ENCODE measurements around the gene ANGPT4. TPM values are rescaled to one million over a fixed set of nuclear protein-coding genes. Genes with fewer than 3 reads are reported as not detected.

ANGPT4 gene
- total and polyA plus RNA-seq, 9 of the 15 experiments (the other 6 are each of a cell fraction or from before 2014, with no cell fraction given): not detected

DNA sequence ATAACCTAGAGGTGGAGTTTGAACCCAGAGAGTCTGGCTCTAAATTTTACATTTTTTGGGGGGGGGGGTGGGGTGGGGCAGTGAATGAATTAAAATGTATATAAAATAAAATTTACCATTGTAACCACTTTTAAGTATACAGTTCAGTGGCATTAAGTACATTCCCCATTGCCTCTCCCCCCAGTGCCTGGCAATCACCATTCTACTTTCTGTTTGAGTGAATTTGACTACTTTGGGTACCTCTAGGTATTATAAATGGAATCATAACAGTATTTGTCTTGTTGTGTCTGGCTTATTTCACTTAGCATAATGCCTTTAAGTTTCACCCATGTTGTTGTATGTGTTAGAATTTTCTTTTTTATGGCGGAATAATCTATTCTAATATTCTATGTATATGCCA is 79.9 kb downstream of the ANGPT4 start (continued):
- TF ChIP-seq PRPF4 (IDR thresholded peaks at IDR 0.05; ENCODE audit: insufficient read depth, low read depth, low read length, poor library complexity, severe bottlenecking) (no peak), ERF (CRISPR knock-in tag; IDR thresholded peaks at IDR 0.05) (no peak), ZNF79 (CRISPR knock-in tag; IDR thresholded peaks at IDR 0.05; ENCODE audit: low read depth) (no peak), NELFE (IDR thresholded peaks at IDR 0.05; ENCODE audit: insufficient read depth, insufficient read length) (no peak), NCOA1 (IDR thresholded peaks at IDR 0.05; ENCODE audit: low read depth) (no peak), ZNF57 (CRISPR knock-in tag; IDR thresholded peaks at IDR 0.05) (no peak)

DNA sequence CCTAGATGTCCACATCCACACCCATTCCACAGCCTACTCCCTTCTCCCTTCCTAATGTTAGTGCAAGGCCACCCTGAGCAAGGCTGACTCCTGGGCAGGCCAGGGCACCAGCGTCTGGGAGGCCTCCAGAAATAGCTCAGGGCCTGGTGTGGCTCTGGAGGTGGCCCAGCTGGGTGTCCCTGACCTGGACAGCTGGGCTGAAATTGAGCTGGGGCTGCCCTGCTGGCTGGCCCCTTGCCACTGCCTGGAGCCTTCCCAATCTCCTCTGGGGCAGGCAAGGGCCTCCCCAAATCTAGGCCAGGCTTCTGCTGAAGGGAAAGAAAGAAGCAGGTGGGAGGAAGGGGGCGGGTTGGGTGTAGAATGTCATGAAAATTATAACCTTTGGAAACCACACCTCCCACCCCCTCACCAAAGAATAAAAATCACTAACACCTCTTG is 80.5 kb downstream of the ANGPT4 start:
- H3K27me3 ChIP-seq (ENCODE audit: control insufficient read depth in 2 of 2, insufficient read depth in 2 of 2, low read length in 2 of 2): no peaks in the 10 kb centered on the region
- WGBS (ENCODE audit: insufficient coverage, low coverage, missing lambda C conversion rate): 11% methylated on average over 1 of the region's 2 CpGs
- peak overlapping the region; percentile 18; the same call in 1 of the 2 replicates for H3K4me3 ChIP-seq
- intact Hi-C loops (cut with micrococcal nuclease) (no loop called here), in situ Hi-C loops (cut with MboI) (no loop called here)
- H3K27ac ChIP-seq (ENCODE audit: extremely low read depth, low read depth, low read length): peak overlapping the region; percentile 58
- H3K9me1 ChIP-seq (ENCODE audit: control insufficient read depth, insufficient read depth, low read length): no peaks in the 10 kb centered on the region
- ChIA-PET CTCF (ENCODE audit: low intra/inter-chr PET ratio) (interaction anchor here (0.6 kb wide), 1 partner anchor 601 kb away, joined by 3 read pairs; no protein-coding TSS in a partner anchor), POLR2A (interaction anchor here (0.6 kb wide), 1 partner anchor 368 kb away, joined by 3 read pairs; no protein-coding TSS in a partner anchor)
- H2AFZ ChIP-seq (ENCODE audit: low read depth, low read length): no peak overlapping the region
- FAIRE-seq (peak; percentile 6), DNase-seq (ENCODE audit: extremely low read depth in 1 of 4, low spot score in 3 of 4) (peak in 2 of 4 experiments; percentile 27 to 59), ATAC-seq (no peak; the same call in 2 of the 3 replicates)
- no peaks in the 10 kb centered on the region for H3K9me3 ChIP-seq (replicated peaks; ENCODE audit: control insufficient read depth, insufficient read depth, low read depth, low read length)
- peak overlapping the region; percentile 80 for H3K4me2 ChIP-seq (ENCODE audit: insufficient read depth, low read length)
- BruUV-seq (replicated peaks): no TSS peak
- peaks cover 22 to 32% of the 10 kb centered on the region in 2 experiments for H3K4me1 ChIP-seq (replicated peaks in 1 of 2; ENCODE audit: control insufficient read depth in 2 of 2, insufficient read depth in 2 of 2, low read length in 2 of 2)
- H3K36me3 ChIP-seq (ENCODE audit: control insufficient read depth, insufficient read depth, low read length): peaks cover 3% of the 10 kb centered on the region; the same call in 1 of the 3 replicates
- peak overlapping the region; percentile 46 to 71; a peak in 2 of 4 replicates for H3K9ac ChIP-seq (ENCODE audit: insufficient read depth in 1 of 2, low read depth in 2 of 2, low read length in 2 of 2)
- peaks cover 63% of the 10 kb centered on the region for H3K79me2 ChIP-seq (ENCODE audit: control insufficient read depth, insufficient read depth, low read length)
- 0 out of 2 replicates have a peak, but pooled peaks cover 4% of the 10 kb centered on the region for H4K20me1 ChIP-seq (replicated peaks; ENCODE audit: control insufficient read depth, insufficient read depth, low read length)
- TF ChIP-seq KLF16 (IDR thresholded peaks at IDR 0.05) (no peak), NFIC (IDR thresholded peaks at IDR 0.05) (peak; percentile 64), TCF3 (CRISPR knock-in tag; IDR thresholded peaks at IDR 0.05) (peak; percentile 47), NR1H2 (CRISPR knock-in tag; IDR thresholded peaks at IDR 0.05) (0 out of 2 replicates have a peak, but pooled peaks have one; percentile 55), BDP1 (IDR thresholded peaks at IDR 0.05; ENCODE audit: insufficient read depth, insufficient read length) (no peak), MAFK (IDR thresholded peaks at IDR 0.05; ENCODE audit: low read length) (no peak), SAFB (IDR thresholded peaks at IDR 0.05; ENCODE audit: borderline replicate concordance, low read depth, low read length) (no peak), GATAD2B (IDR thresholded peaks at IDR 0.05; ENCODE audit: borderline replicate concordance) (no peak), CBFA2T2 (conservative IDR thresholded peaks at IDR 0.05) (peak; percentile 31), GATA2 (CRISPR knock-in tag; IDR thresholded peaks at IDR 0.05) (peak; percentile 65; the same call in 1 of the 2 replicates), MEF2A (IDR thresholded peaks at IDR 0.05; ENCODE audit: control insufficient read depth, low read depth, low read length) (0 out of 2 replicates have a peak, but pooled peaks have one; percentile 12), EGR1 (conservative IDR thresholded peaks at IDR 0.05) (peak; percentile 76), RBFOX2 (IDR thresholded peaks at IDR 0.05; ENCODE audit: low read depth, low read length) (no peak), CBFA2T3 (IDR thresholded peaks at IDR 0.05) (peak; percentile 56)
- TF ChIP-seq, protein P1, sequence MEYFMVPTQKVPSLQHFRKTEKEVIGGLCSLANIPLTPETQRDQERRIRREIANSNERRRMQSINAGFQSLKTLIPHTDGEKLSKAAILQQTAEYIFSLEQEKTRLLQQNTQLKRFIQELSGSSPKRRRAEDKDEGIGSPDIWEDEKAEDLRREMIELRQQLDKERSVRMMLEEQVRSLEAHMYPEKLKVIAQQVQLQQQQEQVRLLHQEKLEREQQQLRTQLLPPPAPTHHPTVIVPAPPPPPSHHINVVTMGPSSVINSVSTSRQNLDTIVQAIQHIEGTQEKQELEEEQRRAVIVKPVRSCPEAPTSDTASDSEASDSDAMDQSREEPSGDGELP (CRISPR knock-in tag; IDR thresholded peaks at IDR 0.05; ENCODE audit: borderline replicate concordance): peak; percentile 77; the same call in 1 of the 2 replicates
- TF ChIP-seq, protein P2, sequence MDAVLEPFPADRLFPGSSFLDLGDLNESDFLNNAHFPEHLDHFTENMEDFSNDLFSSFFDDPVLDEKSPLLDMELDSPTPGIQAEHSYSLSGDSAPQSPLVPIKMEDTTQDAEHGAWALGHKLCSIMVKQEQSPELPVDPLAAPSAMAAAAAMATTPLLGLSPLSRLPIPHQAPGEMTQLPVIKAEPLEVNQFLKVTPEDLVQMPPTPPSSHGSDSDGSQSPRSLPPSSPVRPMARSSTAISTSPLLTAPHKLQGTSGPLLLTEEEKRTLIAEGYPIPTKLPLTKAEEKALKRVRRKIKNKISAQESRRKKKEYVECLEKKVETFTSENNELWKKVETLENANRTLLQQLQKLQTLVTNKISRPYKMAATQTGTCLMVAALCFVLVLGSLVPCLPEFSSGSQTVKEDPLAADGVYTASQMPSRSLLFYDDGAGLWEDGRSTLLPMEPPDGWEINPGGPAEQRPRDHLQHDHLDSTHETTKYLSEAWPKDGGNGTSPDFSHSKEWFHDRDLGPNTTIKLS (IDR thresholded peaks at IDR 0.05; ENCODE audit: borderline replicate concordance, low read depth): no peak

All from K562 (cell line).